Loucy (cell line): ENCODE measurements around the gene SEC11C.

Source experiments
- H2AFZ ChIP-seq: fragments of 200-600 bp; sonication (generic); 2 replicates; pipeline ENCODE4 v1.6.0; 2016; ENCODE audit warnings: antibody characterized with exemption, mild to moderate bottlenecking, low read length, moderate library complexity
- H3F3A ChIP-seq: fragments of 200-600 bp; 2 replicates; pipeline ENCODE4 v1.6.0; 2016; ENCODE audit warnings: antibody characterized with exemption, low read depth, mild to moderate bottlenecking
- H3K27me3 ChIP-seq: fragments of 200-600 bp; sonication (generic); 2 replicates; pipeline ENCODE4 v1.6.1; 2014; ENCODE audit warnings: low read length, mild to moderate bottlenecking; ENCODE audit not compliant: insufficient read depth, poor library complexity, severe bottlenecking
- H3K36me3 ChIP-seq: fragments of 200-600 bp; sonication (generic); 2 replicates; pipeline ENCODE4 v1.6.1; 2016; ENCODE audit warnings: low read length; ENCODE audit not compliant: insufficient read depth
- H3K4me1 ChIP-seq: fragments of 200-600 bp; sonication (generic); 2 replicates; pipeline ENCODE4 v1.5.1; 2014; ENCODE audit warnings: low read length, mild to moderate bottlenecking; ENCODE audit not compliant: insufficient read depth, poor library complexity, severe bottlenecking
- H3K4me2 ChIP-seq: fragments of 200-600 bp; sonication (generic); 2 replicates; pipeline ENCODE4 v1.6.0; 2014; ENCODE audit warnings: antibody characterized with exemption, low read length, low read depth, mild to moderate bottlenecking; ENCODE audit not compliant: poor library complexity, severe bottlenecking
- H3K4me3 ChIP-seq: fragments of 200-600 bp; sonication (generic); 2 replicates; pipeline ENCODE4 v1.5.1; 2014; ENCODE audit warnings: low read length, mild to moderate bottlenecking, mixed read lengths; ENCODE audit not compliant: poor library complexity, severe bottlenecking
- H3K79me2 ChIP-seq: fragments of 200-600 bp; sonication (generic); 2 replicates; pipeline ENCODE4 v1.6.1; 2014; ENCODE audit warnings: low read length; ENCODE audit not compliant: insufficient read depth
- H3K9ac ChIP-seq: fragments of 200-600 bp; sonication (generic); 2 replicates; pipeline ENCODE4 v1.6.0; 2014; ENCODE audit warnings: mild to moderate bottlenecking, low read depth, low read length, moderate library complexity; ENCODE audit not compliant: poor library complexity, severe bottlenecking
- H3K9me2 ChIP-seq: fragments of 200-600 bp; sonication (generic); replicated peaks from 2 replicates; pipeline ENCODE4 v1.6.1; 2016; ENCODE audit warnings: low read depth, low read length, mixed read lengths
- H3K9me3 ChIP-seq: fragments of 200-600 bp; sonication (generic); 2 replicates; pipeline ENCODE4 v1.6.1; 2014; ENCODE audit warnings: mild to moderate bottlenecking, antibody characterized with exemption, low read length, low read depth; ENCODE audit not compliant: insufficient read depth
- H4K20me1 ChIP-seq: fragments of 200-600 bp; sonication (generic); 2 replicates; pipeline ENCODE4 v1.6.0; 2014; ENCODE audit warnings: antibody characterized with exemption, low read length, mild to moderate bottlenecking; ENCODE audit not compliant: insufficient read depth, poor library complexity, severe bottlenecking
- EZH2phosphoT487 ChIP-seq: fragments of 200-600 bp; IDR thresholded peaks from 2 replicates; pipeline ENCODE4 v1.6.1; 2018; ENCODE audit warnings: antibody characterized with exemption, mild to moderate bottlenecking, moderate library complexity, borderline replicate concordance
- TF ChIP-seq, protein P1 (sequence below): fragments of 200-600 bp; sonication (generic); conservative IDR thresholded peaks from 2 replicates; pipeline ENCODE4 v1.5.1; 2014; ENCODE audit warnings: mild to moderate bottlenecking, antibody characterized with exemption, low read length

The SEC11C gene

DNA sequence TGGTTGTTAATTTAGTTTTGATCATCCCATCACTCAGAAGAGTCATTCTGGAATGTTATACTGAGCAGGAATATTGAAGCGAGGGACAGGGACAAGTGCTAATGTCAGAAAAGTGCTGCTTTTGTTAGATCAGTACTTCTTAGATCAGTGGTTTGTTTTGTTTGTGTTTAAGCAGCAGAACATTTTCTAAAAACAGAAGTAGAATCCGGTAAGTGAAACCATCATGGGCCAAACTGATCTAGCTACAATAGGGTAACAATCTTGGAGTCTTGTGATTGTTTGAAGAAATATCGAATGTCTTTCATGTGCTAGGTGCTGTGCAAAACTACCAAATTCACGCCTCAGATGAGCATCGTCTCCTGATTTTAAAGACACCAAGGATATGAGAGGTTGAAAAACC, 45.1 kb upstream of the SEC11C start:
- Histone ChIP-seq H3K4me2 (no peak overlapping the region), H3K9me3 (no peaks in the 10 kb centered on the region), H3K9ac (no peak overlapping the region), H3K27me3 (no peaks in the 10 kb centered on the region), H4K20me1 (no peaks in the 10 kb centered on the region), H3K4me3 (no peak overlapping the region), H3K79me2 (no peaks in the 10 kb centered on the region), H3K4me1 (no peaks in the 10 kb centered on the region), H2AFZ (no peak overlapping the region), H3K36me3 (no peaks in the 10 kb centered on the region), H3F3A (no peaks in the 10 kb centered on the region), H3K9me2 (no peaks in the 10 kb centered on the region)
- TF ChIP-seq, protein P1, sequence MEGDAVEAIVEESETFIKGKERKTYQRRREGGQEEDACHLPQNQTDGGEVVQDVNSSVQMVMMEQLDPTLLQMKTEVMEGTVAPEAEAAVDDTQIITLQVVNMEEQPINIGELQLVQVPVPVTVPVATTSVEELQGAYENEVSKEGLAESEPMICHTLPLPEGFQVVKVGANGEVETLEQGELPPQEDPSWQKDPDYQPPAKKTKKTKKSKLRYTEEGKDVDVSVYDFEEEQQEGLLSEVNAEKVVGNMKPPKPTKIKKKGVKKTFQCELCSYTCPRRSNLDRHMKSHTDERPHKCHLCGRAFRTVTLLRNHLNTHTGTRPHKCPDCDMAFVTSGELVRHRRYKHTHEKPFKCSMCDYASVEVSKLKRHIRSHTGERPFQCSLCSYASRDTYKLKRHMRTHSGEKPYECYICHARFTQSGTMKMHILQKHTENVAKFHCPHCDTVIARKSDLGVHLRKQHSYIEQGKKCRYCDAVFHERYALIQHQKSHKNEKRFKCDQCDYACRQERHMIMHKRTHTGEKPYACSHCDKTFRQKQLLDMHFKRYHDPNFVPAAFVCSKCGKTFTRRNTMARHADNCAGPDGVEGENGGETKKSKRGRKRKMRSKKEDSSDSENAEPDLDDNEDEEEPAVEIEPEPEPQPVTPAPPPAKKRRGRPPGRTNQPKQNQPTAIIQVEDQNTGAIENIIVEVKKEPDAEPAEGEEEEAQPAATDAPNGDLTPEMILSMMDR, result no peak
- TF ChIP-seq EZH2phosphoT487, result no peak

DNA sequence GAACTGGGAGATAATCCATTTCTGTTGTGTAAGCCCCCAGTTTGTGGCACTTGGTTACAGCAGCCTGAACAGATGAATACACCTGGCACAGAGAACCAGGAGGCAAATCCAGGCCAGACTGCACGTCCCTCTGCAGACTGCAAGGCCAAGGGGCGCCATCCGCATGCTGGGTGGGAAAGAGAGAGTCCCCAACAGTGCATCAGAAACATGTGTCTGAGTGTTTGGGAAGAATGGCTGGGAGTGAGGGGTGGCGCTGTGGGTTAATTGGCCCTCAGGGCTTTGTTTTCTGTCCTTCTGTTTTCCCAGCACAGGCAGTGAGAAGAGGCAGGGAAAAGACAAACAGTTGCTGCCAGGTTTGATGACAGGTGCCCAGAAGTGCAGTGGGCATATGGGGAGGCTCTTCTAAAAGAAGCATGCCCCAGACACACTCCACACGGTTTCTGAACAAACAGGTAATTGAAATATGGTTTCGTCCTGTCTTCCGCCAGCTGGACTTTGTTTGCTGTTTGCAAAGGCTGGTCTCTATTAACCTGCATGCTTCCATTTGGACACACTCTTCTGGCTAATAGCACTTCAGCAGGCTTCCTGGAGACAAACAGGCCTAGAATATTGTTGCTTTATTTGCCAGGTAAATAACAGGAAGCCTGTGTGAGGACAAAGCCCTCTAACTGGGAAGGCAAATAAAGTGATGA, 43.4 kb upstream of the SEC11C start:
- Histone ChIP-seq H3K9me2 (no peaks in the 10 kb centered on the region), H3K79me2 (no peaks in the 10 kb centered on the region), H3K4me1 (no peaks in the 10 kb centered on the region), H2AFZ (no peak overlapping the region), H3K4me2 (no peak overlapping the region), H4K20me1 (no peaks in the 10 kb centered on the region), H3K36me3 (no peaks in the 10 kb centered on the region), H3F3A (no peaks in the 10 kb centered on the region), H3K27me3 (no peaks in the 10 kb centered on the region), H3K9me3 (no peaks in the 10 kb centered on the region), H3K4me3 (no peak overlapping the region), H3K9ac (no peak overlapping the region)
- TF ChIP-seq, protein P1, result no peak
- no peak for TF ChIP-seq EZH2phosphoT487

DNA sequence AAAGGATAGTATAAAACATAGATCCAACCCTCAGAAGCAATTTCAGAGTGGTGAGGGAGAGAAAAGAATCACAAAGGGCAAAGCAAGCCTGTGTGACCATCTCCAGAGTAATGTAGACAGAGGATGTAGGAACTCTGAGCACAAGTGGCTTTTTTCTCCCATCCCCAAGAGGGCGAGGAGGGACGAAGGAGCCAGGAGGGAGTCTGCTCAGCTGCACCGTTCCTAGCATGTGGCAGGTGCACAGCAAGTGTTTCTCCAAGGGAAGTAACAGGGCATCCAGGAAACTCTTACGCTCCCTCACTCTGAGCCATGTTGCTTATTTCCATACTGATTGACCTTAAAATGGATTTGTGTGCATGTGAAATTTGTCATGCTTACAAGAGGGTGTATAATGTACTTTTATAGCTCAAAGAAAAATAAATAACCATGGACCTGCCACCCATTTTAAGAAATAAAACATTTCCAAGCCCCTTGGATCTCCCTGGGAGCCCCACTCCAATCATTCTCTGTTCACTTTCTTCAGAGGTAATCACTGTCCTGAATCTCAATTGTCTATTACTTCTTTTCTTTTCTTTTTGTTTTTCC, 37.8 kb upstream of the SEC11C start:
- no peak overlapping the region for H2AFZ ChIP-seq
- H3K4me3 ChIP-seq, result no peak overlapping the region
- no peaks in the 10 kb centered on the region for H3K4me1 ChIP-seq

More for the DNA sequence above, 37.8 kb upstream of the SEC11C start:
- H3K79me2 ChIP-seq, result no peaks in the 10 kb centered on the region
- no peaks in the 10 kb centered on the region for H3K9me2 ChIP-seq
- H3K9me3 ChIP-seq, result no peaks in the 10 kb centered on the region
- H3K27me3 ChIP-seq, result no peaks in the 10 kb centered on the region
- no peaks in the 10 kb centered on the region for H3F3A ChIP-seq
- no peak for TF ChIP-seq EZH2phosphoT487
- TF ChIP-seq, protein P1, result no peak
- no peak overlapping the region for H3K9ac ChIP-seq
- H3K36me3 ChIP-seq, result no peaks in the 10 kb centered on the region
- no peaks in the 10 kb centered on the region for H4K20me1 ChIP-seq
- no peak overlapping the region for H3K4me2 ChIP-seq
